HEK293 (cell line): Measurements from ENCODE around the gene HMG20A.

ENCODE experiments used
- CTCF ChIA-PET: fragments of 350-600 bp; formaldehyde crosslinking; extraction: SDS; loops from one replicate; lab custom pipeline; 2021; ENCODE audit warnings: antibody characterized with exemption; lab: Yijun Ruan, JAX
- POLR2A ChIA-PET: fragments of 300-600 bp; formaldehyde crosslinking; extraction: SDS; loops from one replicate; lab custom pipeline; 2020; ENCODE audit warnings: antibody characterized with exemption, inconsistent platforms; lab: Yijun Ruan, JAX
- H3K27ac ChIP-seq: fragments of 200-500 bp; sonication (Bioruptor generic); 2 replicates; pipeline ENCODE4 v1.5.1; 2014; ENCODE audit warnings: low read depth, low read length, control low read depth, inconsistent platforms; ENCODE audit errors: extremely low read depth
- H3K36me3 ChIP-seq, 2 experiments: fragments of 200-500 bp in 1 of 2; sonication (Bioruptor generic) in 1 of 2; 1 replicate in 1 of 2; 2 replicates in 1 of 2; pipeline ENCODE4 v1.5.1; 2014 to 2017; ENCODE audit warnings: inconsistent platforms in 2 of 2, low read length in 2 of 2; ENCODE audit not compliant: control insufficient read depth in 2 of 2, insufficient read depth in 1 of 2
- H3K4me1 ChIP-seq: fragments of 200-500 bp; sonication (Bioruptor generic); 2 replicates; pipeline ENCODE4 v1.5.1; 2014; ENCODE audit warnings: mild to moderate bottlenecking, low read length, inconsistent platforms; ENCODE audit not compliant: control insufficient read depth, insufficient read depth
- H3K4me3 ChIP-seq: 2 replicates; pipeline ENCODE4 v1.5.1; 2011; ENCODE audit warnings: low read depth, mild to moderate bottlenecking, control low read depth, low read length, moderate library complexity
- H3K9me3 ChIP-seq: fragments of 200-500 bp; sonication (Bioruptor generic); 2 replicates; pipeline ENCODE4 v1.5.1; 2014; ENCODE audit warnings: low read depth, low read length, inconsistent platforms; ENCODE audit not compliant: control insufficient read depth, insufficient read depth
- KLF10 ChIP-seq: fragments of 450-650 bp; IDR thresholded peaks from 2 replicates; pipeline ENCODE4 v1.5.1; 2018; ENCODE audit warnings: missing biosample characterization, mild to moderate bottlenecking, missing genetic modification characterization
- KLF16 ChIP-seq: fragments of 450-650 bp; formaldehyde crosslinking; IDR thresholded peaks from 2 replicates; pipeline ENCODE4 v1.5.1; 2017; ENCODE audit warnings: missing biosample characterization, missing genetic modification characterization
- OSR2 ChIP-seq: fragments of 450-650 bp; formaldehyde crosslinking; IDR thresholded peaks from 2 replicates; pipeline ENCODE4 v1.5.1; 2016; ENCODE audit warnings: missing biosample characterization, missing genetic modification characterization
- SETDB1 ChIP-seq: IDR thresholded peaks from one replicate; pipeline ENCODE4 v1.6.1; 2017; ENCODE audit warnings: mild to moderate bottlenecking, low read length, moderate library complexity, mixed read lengths; ENCODE audit not compliant: insufficient read length
- SP3 ChIP-seq: fragments of 450-650 bp; formaldehyde crosslinking; IDR thresholded peaks from 2 replicates; pipeline ENCODE4 v1.5.1; 2016; ENCODE audit warnings: missing biosample characterization, missing genetic modification characterization
- ZBTB17 ChIP-seq: fragments of 450-650 bp; formaldehyde crosslinking; IDR thresholded peaks from 2 replicates; pipeline ENCODE4 v1.5.1; 2016; ENCODE audit warnings: missing biosample characterization, missing genetic modification characterization
- ZFP41 ChIP-seq: fragments of 450-650 bp; formaldehyde crosslinking; IDR thresholded peaks from 2 replicates; pipeline ENCODE4 v1.5.1; 2016; ENCODE audit warnings: missing biosample characterization, missing genetic modification characterization, borderline replicate concordance
- ZNF10 ChIP-seq: fragments of 450-650 bp; formaldehyde crosslinking; IDR thresholded peaks from 2 replicates; pipeline ENCODE4 v1.5.1; 2017; ENCODE audit warnings: missing biosample characterization, missing genetic modification characterization
- ZNF112 ChIP-seq: fragments of 450-650 bp; formaldehyde crosslinking; IDR thresholded peaks from 2 replicates; pipeline ENCODE4 v1.5.0; 2017; ENCODE audit warnings: missing biosample characterization, missing genetic modification characterization
- ZNF175 ChIP-seq: fragments of 450-650 bp; formaldehyde crosslinking; IDR thresholded peaks from 2 replicates; pipeline ENCODE4 v1.5.1; 2016; ENCODE audit warnings: missing biosample characterization, missing genetic modification characterization
- ZNF18 ChIP-seq: fragments of 450-650 bp; formaldehyde crosslinking; IDR thresholded peaks from 2 replicates; pipeline ENCODE4 v1.5.1; 2016; ENCODE audit warnings: missing biosample characterization, missing genetic modification characterization
- ZNF202 ChIP-seq: fragments of 450-650 bp; formaldehyde crosslinking; IDR thresholded peaks from 2 replicates; pipeline ENCODE4 v1.5.1; 2016; ENCODE audit warnings: missing biosample characterization, missing genetic modification characterization, borderline replicate concordance
- ZNF248 ChIP-seq: fragments of 450-650 bp; formaldehyde crosslinking; IDR thresholded peaks from 2 replicates; pipeline ENCODE4 v1.5.1; 2017; ENCODE audit warnings: missing biosample characterization, missing genetic modification characterization
- ZNF280C ChIP-seq: fragments of 450-650 bp; formaldehyde crosslinking; IDR thresholded peaks from 2 replicates; pipeline ENCODE4 v1.5.1; 2016; ENCODE audit warnings: missing biosample characterization, missing genetic modification characterization
- ZNF311 ChIP-seq: fragments of 450-650 bp; formaldehyde crosslinking; IDR thresholded peaks from 2 replicates; pipeline ENCODE4 v1.5.1; 2017; ENCODE audit warnings: missing biosample characterization, missing genetic modification characterization, borderline replicate concordance
- ZNF521 ChIP-seq: fragments of 450-650 bp; formaldehyde crosslinking; IDR thresholded peaks from 2 replicates; pipeline ENCODE4 v1.5.1; 2017; ENCODE audit warnings: missing biosample characterization, mild to moderate bottlenecking, missing genetic modification characterization
- ZNF660 ChIP-seq: fragments of 450-650 bp; IDR thresholded peaks from 2 replicates; pipeline ENCODE4 v1.5.1; 2018; ENCODE audit warnings: missing biosample characterization, mild to moderate bottlenecking, missing genetic modification characterization
- ZNF701 ChIP-seq: fragments of 450-650 bp; formaldehyde crosslinking; IDR thresholded peaks from 2 replicates; pipeline ENCODE4 v1.5.1; 2016; ENCODE audit warnings: missing biosample characterization, missing genetic modification characterization
- ZNF791 ChIP-seq: fragments of 450-650 bp; formaldehyde crosslinking; IDR thresholded peaks from 2 replicates; pipeline ENCODE4 v1.5.1; 2016; ENCODE audit warnings: missing biosample characterization, missing genetic modification characterization
- TF ChIP-seq, protein P1 (sequence below): fragments of 450-650 bp; formaldehyde crosslinking; IDR thresholded peaks from 2 replicates; pipeline ENCODE4 v1.5.1; 2016; ENCODE audit warnings: missing biosample characterization, missing genetic modification characterization
- TF ChIP-seq, protein P2 (sequence below): fragments of 450-650 bp; formaldehyde crosslinking; optimal IDR thresholded peaks from 2 replicates; pipeline ENCODE3; 2016; ENCODE audit warnings: missing biosample characterization, mild to moderate bottlenecking, missing genetic modification characterization
- TF ChIP-seq, protein P3 (sequence below): fragments of 450-650 bp; formaldehyde crosslinking; IDR thresholded peaks from 2 replicates; pipeline ENCODE4 v1.5.1; 2016; ENCODE audit warnings: missing biosample characterization, missing genetic modification characterization

HMG20A gene

GRCh38 chr15:77391372-77391951, 29.2 kb upstream of the HMG20A start:
- TF ChIP-seq ZNF18 (tag by site-specific recombination) (no peak), ZNF701 (tag by site-specific recombination) (no peak), ZNF660 (tag by site-specific recombination) (no peak), SETDB1 (no peak), OSR2 (no peak), ZFP41 (tag by site-specific recombination) (no peak), ZNF280C (tag by site-specific recombination) (no peak), ZNF10 (tag by site-specific recombination) (no peak), ZNF311 (tag by site-specific recombination) (no peak), ZNF175 (tag by site-specific recombination) (no peak)
- TF ChIP-seq, protein P1, sequence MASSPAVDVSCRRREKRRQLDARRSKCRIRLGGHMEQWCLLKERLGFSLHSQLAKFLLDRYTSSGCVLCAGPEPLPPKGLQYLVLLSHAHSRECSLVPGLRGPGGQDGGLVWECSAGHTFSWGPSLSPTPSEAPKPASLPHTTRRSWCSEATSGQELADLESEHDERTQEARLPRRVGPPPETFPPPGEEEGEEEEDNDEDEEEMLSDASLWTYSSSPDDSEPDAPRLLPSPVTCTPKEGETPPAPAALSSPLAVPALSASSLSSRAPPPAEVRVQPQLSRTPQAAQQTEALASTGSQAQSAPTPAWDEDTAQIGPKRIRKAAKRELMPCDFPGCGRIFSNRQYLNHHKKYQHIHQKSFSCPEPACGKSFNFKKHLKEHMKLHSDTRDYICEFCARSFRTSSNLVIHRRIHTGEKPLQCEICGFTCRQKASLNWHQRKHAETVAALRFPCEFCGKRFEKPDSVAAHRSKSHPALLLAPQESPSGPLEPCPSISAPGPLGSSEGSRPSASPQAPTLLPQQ (tag by site-specific recombination) = no peak
- TF ChIP-seq, protein P2, sequence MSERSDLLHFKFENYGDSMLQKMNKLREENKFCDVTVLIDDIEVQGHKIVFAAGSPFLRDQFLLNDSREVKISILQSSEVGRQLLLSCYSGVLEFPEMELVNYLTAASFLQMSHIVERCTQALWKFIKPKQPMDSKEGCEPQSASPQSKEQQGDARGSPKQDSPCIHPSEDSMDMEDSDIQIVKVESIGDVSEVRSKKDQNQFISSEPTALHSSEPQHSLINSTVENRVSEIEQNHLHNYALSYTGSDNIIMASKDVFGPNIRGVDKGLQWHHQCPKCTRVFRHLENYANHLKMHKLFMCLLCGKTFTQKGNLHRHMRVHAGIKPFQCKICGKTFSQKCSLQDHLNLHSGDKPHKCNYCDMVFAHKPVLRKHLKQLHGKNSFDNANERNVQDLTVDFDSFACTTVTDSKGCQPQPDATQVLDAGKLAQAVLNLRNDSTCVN (tag by site-specific recombination) = no peak
- TF ChIP-seq, all 188 proteins: peak for 0
- Histone ChIP-seq H3K36me3 (no peaks in the 10 kb centered on the region), H3K9me3 (no peaks in the 10 kb centered on the region), H3K27ac (no peak overlapping the region), H3K4me1 (peaks cover 3% of the 10 kb centered on the region; the same call in 1 of the 2 replicates), H3K4me3 (no peak overlapping the region)
- CTCF ChIA-PET = no interaction called here
- POLR2A ChIA-PET = no interaction called here

GRCh38 chr15:77392762-77393470, 27.8 kb upstream of the HMG20A start:
- no peaks in the 10 kb centered on the region; the same call in 1 of the 2 replicates for H3K4me1 ChIP-seq
- ChIA-PET CTCF (no interaction called here), POLR2A (interaction anchor here (0.6 kb wide), 1 partner anchor 124 kb away, joined by 3 read pairs; no protein-coding TSS in a partner anchor)
- TF ChIP-seq ZNF248 (tag by site-specific recombination) = no peak
- H3K9me3 ChIP-seq = no peaks in the 10 kb centered on the region
- no peak overlapping the region for H3K27ac ChIP-seq
- no peaks in the 10 kb centered on the region for H3K36me3 ChIP-seq
- H3K4me3 ChIP-seq = no peak overlapping the region

DNA sequence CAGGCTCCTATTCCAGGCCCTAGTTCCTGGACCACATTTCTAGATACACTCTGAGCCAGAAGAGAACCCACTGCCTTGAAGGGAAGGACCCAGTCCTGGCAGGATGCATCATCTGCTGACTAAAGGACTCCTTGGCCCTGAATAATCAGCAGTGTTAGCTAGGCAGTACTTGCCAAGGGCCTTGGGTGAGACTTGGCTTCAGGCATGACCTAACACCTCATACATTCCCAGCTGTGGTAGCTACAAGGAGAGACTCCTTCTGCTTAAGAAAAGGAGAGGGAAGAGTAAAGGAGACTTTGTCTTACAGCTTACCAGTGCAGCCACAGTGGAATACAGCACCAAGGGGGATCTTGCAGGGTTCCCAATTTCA, 27.2 kb upstream of the HMG20A start:
- no peaks in the 10 kb centered on the region for H3K36me3 ChIP-seq
- ChIA-PET POLR2A (no interaction called here), CTCF (no interaction called here)
- no peaks in the 10 kb centered on the region; the same call in 1 of the 2 replicates for H3K4me1 ChIP-seq
- H3K4me3 ChIP-seq = no peak overlapping the region
- no peak overlapping the region for H3K27ac ChIP-seq
- H3K9me3 ChIP-seq = no peaks in the 10 kb centered on the region
- TF ChIP-seq ZNF112 (tag by site-specific recombination) = no peak
- no peak for TF ChIP-seq SP3
- TF ChIP-seq ZNF791 = no peak
- no peak for TF ChIP-seq ZBTB17 (tag by site-specific recombination)
- no peak for TF ChIP-seq ZNF202 (tag by site-specific recombination)
- no peak for TF ChIP-seq KLF16 (tag by site-specific recombination)
- TF ChIP-seq KLF10 (tag by site-specific recombination) = no peak
- TF ChIP-seq ZNF521 (tag by site-specific recombination) = no peak
- TF ChIP-seq, protein P3, sequence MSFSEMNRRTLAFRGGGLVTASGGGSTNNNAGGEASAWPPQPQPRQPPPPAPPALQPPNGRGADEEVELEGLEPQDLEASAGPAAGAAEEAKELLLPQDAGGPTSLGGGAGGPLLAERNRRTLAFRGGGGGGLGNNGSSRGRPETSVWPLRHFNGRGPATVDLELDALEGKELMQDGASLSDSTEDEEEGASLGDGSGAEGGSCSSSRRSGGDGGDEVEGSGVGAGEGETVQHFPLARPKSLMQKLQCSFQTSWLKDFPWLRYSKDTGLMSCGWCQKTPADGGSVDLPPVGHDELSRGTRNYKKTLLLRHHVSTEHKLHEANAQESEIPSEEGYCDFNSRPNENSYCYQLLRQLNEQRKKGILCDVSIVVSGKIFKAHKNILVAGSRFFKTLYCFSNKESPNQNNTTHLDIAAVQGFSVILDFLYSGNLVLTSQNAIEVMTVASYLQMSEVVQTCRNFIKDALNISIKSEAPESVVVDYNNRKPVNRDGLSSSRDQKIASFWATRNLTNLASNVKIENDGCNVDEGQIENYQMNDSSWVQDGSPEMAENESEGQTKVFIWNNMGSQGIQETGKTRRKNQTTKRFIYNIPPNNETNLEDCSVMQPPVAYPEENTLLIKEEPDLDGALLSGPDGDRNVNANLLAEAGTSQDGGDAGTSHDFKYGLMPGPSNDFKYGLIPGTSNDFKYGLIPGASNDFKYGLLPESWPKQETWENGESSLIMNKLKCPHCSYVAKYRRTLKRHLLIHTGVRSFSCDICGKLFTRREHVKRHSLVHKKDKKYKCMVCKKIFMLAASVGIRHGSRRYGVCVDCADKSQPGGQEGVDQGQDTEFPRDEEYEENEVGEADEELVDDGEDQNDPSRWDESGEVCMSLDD (tag by site-specific recombination) = no peak
